ENCODE results near the gene EPO.
A peak's percentile ranks its signal among the peaks of the same experiment; 100 is the strongest.

EPO gene

DNA sequence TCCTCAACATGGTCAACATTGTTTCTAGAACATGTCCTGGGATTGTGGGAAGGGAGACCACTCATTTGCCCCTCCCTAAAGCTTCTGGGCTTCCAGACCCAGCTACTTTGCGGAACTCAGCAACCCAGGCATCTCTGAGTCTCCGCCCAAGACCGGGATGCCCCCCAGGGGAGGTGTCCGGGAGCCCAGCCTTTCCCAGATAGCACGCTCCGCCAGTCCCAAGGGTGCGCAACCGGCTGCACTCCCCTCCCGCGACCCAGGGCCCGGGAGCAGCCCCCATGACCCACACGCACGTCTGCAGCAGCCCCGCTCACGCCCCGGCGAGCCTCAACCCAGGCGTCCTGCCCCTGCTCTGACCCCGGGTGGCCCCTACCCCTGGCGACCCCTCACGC, at the start of gene EPO:
Gene EPO (plus strand): TSS at position 190 of the 392 bp plus-strand sequence. CDS start 513 bp downstream, outside the sequence.
- DNase-seq (ENCODE audit: low read depth) = no peak

GRCh38 chr7:100671353-100672327, 48.6 kb upstream of the EPO start:
- no peak for DNase-seq (ENCODE audit: low read depth)

GRCh38 chr7:100673302-100673941, 46.8 kb upstream of the EPO start, which contains the start of gene GNB2:
TSS of gene GNB2 (plus strand) at chr7:100673740. CDS start at chr7:100676266, 2,526 bp downstream.
- DNase-seq (ENCODE audit: low read depth) = peak; percentile 93

GRCh38 chr7:100673942-100674410, 46.3 kb upstream of the EPO start:
- no peak for DNase-seq (ENCODE audit: low read depth)

GRCh38 chr7:100674411-100675104, 45.7 kb upstream of the EPO start:
- DNase-seq (ENCODE audit: low read depth) = no peak

DNA sequence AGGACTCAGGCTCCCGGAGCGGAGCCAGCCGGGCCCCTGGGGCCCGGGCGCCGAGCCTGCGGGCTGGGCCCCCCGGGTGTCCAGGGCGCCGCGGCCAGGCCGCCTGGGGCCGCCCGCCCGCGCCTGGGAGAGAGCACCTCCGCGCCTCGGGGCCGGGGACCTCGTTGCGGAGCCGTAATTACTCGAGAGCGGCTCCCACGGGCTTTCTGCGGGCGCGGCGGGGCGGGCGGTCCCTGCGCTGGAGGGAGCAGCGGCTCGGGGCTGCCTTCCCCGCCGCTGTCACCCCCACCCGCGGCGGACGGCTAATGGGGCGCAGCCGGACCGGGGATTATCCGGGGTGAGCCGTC, 45.2 kb upstream of the EPO start:
- DNase-seq (ENCODE audit: low read depth) = no peak

GRCh38 chr7:100675581-100676350, 44.5 kb upstream of the EPO start:
- DNase-seq (ENCODE audit: low read depth) = no peak

- no peak for DNase-seq (ENCODE audit: low read depth)
Measured at GRCh38 chr7:100676501-100677306, 43.6 kb upstream of the EPO start.

DNA sequence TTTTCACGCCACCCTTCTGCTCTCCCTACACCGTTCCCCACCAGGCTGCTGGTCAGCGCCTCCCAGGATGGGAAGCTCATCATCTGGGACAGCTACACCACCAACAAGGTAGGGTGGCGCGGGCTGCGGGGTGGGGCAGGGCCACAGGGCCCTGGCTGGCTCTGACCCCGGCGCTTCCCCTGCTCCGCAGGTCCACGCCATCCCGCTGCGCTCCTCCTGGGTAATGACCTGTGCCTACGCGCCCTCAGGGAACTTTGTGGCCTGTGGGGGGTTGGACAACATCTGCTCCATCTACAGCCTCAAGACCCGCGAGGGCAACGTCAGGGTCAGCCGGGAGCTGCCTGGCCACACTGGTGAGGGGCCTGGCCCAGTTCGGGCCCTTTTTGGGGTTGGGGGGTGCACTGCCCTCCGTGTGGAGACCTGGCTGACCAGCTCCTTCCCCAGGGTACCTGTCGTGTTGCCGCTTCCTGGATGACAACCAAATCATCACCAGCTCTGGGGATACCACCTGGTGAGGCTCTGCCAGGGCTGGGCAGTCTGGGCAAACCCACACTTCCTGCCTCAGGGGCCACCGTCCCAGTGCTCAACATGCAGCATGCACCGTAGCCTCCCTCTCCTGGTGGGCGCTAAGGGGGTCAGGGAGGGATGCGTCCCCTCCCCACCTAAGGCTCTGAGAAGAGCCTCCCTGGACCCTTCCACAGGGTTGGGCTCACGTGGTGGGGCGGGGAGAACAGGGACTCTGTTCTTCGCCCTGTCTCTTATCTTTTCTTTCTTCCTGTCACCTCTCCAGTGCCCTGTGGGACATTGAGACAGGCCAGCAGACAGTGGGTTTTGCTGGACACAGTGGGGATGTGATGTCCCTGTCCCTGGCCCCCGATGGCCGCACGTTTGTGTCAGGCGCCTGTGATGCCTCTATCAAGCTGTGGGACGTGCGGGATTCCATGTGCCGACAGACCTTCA, 42.7 kb upstream of the EPO start:
- no peak for DNase-seq (ENCODE audit: low read depth)

DNA sequence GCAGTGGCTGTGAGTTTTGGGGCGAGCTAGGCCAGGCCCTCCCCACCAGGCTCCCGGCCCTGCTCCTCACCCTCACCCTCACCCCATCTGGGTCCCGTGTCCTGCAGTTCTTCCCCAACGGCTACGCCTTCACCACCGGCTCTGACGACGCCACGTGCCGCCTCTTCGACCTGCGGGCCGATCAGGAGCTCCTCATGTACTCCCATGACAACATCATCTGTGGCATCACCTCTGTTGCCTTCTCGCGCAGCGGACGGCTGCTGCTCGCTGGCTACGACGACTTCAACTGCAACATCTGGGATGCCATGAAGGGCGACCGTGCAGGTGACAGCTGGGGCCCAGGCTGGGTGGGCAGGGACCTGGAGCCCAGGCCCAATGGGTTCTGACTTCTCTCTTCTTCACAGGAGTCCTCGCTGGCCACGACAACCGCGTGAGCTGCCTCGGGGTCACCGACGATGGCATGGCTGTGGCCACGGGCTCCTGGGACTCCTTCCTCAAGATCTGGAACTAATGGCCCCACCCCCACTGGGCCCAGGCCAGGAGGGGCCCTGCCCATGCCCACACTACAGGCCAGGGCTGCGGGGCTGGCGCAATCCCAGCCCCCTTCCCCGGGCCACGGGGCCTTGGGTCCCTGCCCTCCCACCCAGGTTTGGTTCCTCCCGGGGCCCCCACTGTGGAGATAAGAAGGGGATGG, 41.8 kb upstream of the EPO start:
- no peak for DNase-seq (ENCODE audit: low read depth)

DNA sequence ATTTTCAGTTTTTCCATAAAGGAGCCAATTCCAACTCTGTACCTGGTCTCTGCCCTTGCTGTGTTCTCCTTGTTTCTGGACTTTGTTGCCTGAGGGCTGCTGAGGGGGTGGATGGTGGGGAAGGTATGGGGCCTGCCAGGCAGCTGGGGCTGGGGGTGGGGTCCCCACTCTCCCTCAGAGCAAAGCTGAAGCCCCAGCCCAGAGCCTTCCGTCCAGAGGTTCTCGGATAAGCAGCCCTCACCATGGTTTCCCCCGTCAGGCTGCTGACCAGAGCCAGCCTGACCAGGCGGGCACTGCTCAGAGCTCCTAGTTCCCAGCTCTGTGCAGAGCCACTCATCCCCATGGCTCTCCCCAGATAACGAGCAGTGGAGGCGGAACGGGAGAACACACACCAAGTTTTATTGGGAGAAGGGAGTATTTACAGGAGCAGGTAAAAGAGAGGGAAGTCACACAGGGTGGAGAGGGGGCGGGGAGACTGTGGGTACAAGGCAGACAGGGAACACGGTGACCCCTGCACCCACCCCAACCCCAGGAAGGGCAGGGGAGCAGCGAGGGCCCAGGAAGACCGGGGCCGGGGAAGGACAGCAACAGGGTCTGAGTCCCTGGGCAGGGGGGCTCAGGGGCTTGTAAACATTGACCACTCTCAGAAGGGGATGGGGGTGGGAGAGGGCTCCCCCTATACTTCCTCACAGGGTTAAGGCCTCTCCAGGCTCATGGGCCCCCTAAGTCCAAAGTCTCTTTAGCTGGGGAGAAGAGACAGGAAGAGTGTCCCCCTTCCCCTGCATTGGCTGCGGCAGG, 40.9 kb upstream of the EPO start:
- DNase-seq (ENCODE audit: low read depth) = no peak

DNA sequence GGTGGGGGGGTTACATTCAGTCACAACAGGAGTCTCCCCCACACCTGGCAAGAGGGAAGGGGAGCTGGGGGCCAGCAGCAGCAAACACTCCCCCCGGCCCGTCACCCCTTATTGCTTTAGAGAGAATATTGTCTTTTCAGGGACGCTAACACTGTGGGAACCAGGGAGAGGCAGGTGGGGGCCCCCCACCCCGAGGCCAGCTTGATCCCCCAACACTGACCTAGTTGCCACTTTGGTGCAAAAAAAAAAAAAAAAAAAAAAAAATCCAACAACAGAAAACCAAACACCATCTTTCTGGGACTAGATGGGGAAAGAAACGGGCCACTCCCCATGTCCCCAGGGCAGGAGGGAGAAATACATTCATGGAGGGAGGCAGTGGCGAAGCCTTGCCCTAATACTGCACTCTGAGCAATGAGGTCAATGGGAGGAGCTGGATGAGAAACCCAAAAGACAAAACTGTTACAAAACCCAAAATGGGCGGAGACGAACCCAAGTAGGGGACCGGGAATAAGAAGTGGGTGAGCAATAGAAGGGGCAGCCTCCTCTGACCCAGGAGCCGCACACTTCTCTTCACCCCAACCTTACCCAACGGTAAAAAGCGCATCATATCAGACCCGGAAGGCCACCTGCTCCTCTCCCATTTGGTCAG, 40.2 kb upstream of the EPO start:
- no peak for DNase-seq (ENCODE audit: low read depth)

- DNase-seq (ENCODE audit: low read depth) = no peak
Measured at GRCh38 chr7:100680576-100681271, 39.5 kb upstream of the EPO start.

DNA sequence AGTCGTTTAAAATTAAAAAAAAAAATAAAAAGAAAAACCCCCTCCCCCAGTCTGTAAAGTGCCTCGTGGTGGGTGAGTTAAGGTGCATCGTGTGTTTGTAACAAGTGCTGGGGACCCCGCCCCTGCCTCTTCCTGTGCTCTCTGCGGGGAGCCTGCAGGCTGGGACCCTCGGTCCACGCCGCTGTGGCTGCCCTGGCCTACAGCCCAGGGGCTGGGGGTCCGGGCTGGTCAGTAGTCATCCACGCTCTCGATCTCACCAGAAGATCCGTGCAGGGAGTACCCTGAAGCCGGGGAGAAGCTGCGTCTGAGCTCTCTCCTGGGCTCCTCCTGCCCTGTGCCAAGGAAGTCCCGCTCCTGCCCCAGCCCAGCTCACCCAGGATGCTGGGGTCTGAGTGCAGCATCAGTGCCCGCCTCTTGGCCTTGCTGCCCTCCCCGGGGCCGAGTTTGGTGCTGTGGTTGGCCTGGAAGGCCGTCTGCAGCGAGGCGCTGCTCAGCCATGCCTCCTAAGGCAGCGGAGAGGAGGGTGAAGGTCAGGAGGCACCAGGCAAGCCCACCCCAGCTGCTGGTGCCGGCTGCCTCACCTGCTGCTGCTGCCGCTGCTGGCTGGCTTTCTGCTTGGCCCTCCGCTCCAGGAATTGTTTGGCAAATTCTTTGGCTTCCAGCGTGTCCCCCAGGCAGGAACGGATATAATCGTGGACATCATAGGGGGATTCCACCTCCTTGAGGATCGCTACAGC, 38.6 kb upstream of the EPO start:
- no peak for DNase-seq (ENCODE audit: low read depth)

DNA sequence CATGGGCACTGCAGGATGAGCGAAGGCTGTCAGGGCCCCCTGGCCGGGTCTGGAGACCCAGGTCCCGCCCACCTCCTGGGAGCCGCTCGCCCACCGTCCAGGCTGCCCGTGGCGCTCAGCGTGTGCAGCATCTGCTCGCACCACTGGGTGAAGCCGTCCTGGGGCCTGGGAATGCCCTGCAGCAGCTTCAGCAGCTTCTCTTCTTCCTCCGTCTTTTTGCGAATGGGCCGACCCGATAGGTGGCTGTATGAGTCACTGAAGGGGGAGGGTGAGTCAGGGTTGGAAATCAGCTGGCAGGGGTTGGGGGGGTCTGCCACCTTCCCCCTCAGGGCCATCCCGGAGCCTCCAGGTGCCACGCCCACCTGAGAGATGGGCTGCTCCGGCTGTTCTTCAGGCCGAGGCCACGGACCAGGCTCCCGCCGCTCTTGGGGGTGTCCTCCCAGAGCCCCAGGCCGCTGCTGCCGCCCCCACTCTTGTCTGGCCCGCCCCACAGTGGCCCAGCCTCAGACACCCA, 38.0 kb upstream of the EPO start:
- no peak for DNase-seq (ENCODE audit: low read depth)

- DNase-seq (ENCODE audit: low read depth) = no peak
Measured at GRCh38 chr7:100682991-100683658, 37.1 kb upstream of the EPO start.
